A673 (cell line): ENCODE data around the gene UBE2D3. TPM values are rescaled to one million over a fixed set of nuclear protein-coding genes. Genes with fewer than 3 reads are reported as not detected.

Experiments used
- BruUV-seq: library from RNA; stranded (reverse); fragments of 400-500 nt; replicated peaks from 2 replicates; lab custom pipeline; 2021; lab: Mats Ljungman, UMichigan
- CTCF ChIA-PET: fragments of 300-600 bp; sonication (Branson Sonifier 250); formaldehyde crosslinking; loops from one replicate; lab custom pipeline; 2022; ENCODE audit warnings: antibody characterized with exemption; lab: Charles Lee
- POLR2A ChIA-PET: fragments of 300-600 bp; sonication (Branson Sonifier 250); formaldehyde crosslinking; loops from one replicate; lab custom pipeline; 2022; ENCODE audit warnings: antibody characterized with exemption; ENCODE audit not compliant: low non-redundant PET; lab: Charles Lee
- DNase-seq: peaks from one replicate; pipeline ENCODE4 v3.0.0-alpha.2; 2015; ENCODE audit warnings: low spot score
- H3K27ac ChIP-seq: fragments of 200-600 bp; sonication (generic); 2 replicates; pipeline ENCODE4 v1.5.1; 2016; ENCODE audit warnings: mixed run types, low read depth, mild to moderate bottlenecking, mixed read lengths, antibody characterized with exemption, low read length; ENCODE audit not compliant: poor library complexity, severe bottlenecking
- H3K27me3 ChIP-seq: fragments of 200-600 bp; sonication (generic); replicated peaks from 2 replicates; pipeline ENCODE4 v1.6.1; 2017; ENCODE audit warnings: mixed run types, low read depth, mild to moderate bottlenecking, mixed read lengths, antibody characterized with exemption, low read length; ENCODE audit not compliant: insufficient read depth, poor library complexity
- H3K36me3 ChIP-seq: fragments of 200-600 bp; sonication (generic); 2 replicates; pipeline ENCODE4 v1.6.1; 2016; ENCODE audit warnings: mixed run types, mild to moderate bottlenecking, mixed read lengths, antibody characterized with exemption, low read length; ENCODE audit not compliant: insufficient read depth, poor library complexity, severe bottlenecking
- H3K4me1 ChIP-seq: fragments of 200-600 bp; sonication (generic); 2 replicates; pipeline ENCODE4 v1.6.1; 2017; ENCODE audit warnings: mixed run types, mild to moderate bottlenecking, mixed read lengths, antibody characterized with exemption, low read length; ENCODE audit not compliant: insufficient read depth, poor library complexity, severe bottlenecking
- H3K4me3 ChIP-seq: fragments of 200-600 bp; sonication (generic); 2 replicates; pipeline ENCODE4 v1.5.1; 2016; ENCODE audit warnings: low read depth, mixed run types, mild to moderate bottlenecking, mixed read lengths, low read length; ENCODE audit not compliant: poor library complexity, severe bottlenecking
- H3K9me3 ChIP-seq: fragments of 200-600 bp; sonication (generic); 2 replicates; pipeline ENCODE4 v1.6.1; 2016; ENCODE audit warnings: mixed run types, low read depth, mild to moderate bottlenecking, mixed read lengths, antibody characterized with exemption, low read length; ENCODE audit not compliant: poor library complexity, severe bottlenecking
- EZH2 ChIP-seq: fragments of 200-600 bp; sonication (generic); IDR thresholded peaks from 2 replicates; pipeline ENCODE4 v1.6.1; 2017; ENCODE audit warnings: borderline replicate concordance, low read depth, mild to moderate bottlenecking, mixed read lengths, antibody characterized with exemption, low read length; ENCODE audit not compliant: poor library complexity, severe bottlenecking
- intact Hi-C: fragments of 100-400 bp; cut with micrococcal nuclease; formaldehyde crosslinking; loops from one replicate; pipeline ENCODE4 v1.10.0; 2022; ENCODE audit not compliant: unreplicated experiment
- total RNA-seq: library from RNA; stranded (reverse); gene quantifications from 2 replicates; pipeline ENCODE4 v1.2.3, GENCODE V29; 2021
- TF ChIP-seq, protein P1 (sequence below): fragments of 300-800, 200-600 bp; sonication (generic); conservative IDR thresholded peaks from 2 replicates; pipeline ENCODE4 v1.5.1; 2017; ENCODE audit warnings: low read depth, mild to moderate bottlenecking, antibody characterized with exemption, low read length, moderate library complexity, mixed read lengths

Gene UBE2D3
- total RNA-seq, 1 experiment from 2014 or later: 378 TPM

DNA sequence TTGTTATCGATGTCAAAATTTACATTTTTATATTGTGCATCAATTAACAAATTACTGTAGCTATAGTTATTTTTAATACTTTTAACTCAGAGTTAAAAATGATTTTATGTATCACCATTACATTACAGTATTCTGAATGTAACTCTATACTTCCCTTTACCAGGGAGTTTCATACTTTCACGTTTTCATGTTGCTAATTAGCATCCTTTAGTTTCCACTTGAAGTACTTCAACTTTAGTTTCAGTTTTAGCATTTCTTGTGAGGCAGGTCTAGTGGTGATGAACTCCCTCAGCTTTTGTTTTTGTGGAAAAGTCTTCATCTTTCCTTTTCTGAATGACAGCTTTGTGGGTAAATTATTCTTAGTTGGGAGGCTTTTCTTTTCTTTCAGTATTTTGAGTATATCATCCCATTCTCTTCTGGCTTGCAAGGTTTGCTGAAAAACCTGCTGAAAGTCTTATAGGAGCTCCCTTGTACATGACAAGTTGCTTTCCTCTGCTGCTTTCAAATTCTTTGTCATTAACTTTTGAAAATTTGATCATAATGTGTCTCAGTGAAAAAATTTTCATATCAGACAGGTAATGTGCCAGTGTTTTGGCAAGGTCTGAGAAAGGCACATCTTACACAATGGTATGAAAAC is 31.6 kb upstream of the UBE2D3 start:
- no TSS peak for BruUV-seq
- ChIA-PET CTCF (no interaction called here), POLR2A (no interaction called here)
- Histone ChIP-seq H3K4me1 (no peaks in the 10 kb centered on the region), H3K36me3 (no peaks in the 10 kb centered on the region), H3K27ac (no peak overlapping the region), H3K4me3 (no peak overlapping the region), H3K27me3 (no peaks in the 10 kb centered on the region), H3K9me3 (no peaks in the 10 kb centered on the region)
- DNase-seq: no peak
- no peak for TF ChIP-seq EZH2
- TF ChIP-seq, protein P1, sequence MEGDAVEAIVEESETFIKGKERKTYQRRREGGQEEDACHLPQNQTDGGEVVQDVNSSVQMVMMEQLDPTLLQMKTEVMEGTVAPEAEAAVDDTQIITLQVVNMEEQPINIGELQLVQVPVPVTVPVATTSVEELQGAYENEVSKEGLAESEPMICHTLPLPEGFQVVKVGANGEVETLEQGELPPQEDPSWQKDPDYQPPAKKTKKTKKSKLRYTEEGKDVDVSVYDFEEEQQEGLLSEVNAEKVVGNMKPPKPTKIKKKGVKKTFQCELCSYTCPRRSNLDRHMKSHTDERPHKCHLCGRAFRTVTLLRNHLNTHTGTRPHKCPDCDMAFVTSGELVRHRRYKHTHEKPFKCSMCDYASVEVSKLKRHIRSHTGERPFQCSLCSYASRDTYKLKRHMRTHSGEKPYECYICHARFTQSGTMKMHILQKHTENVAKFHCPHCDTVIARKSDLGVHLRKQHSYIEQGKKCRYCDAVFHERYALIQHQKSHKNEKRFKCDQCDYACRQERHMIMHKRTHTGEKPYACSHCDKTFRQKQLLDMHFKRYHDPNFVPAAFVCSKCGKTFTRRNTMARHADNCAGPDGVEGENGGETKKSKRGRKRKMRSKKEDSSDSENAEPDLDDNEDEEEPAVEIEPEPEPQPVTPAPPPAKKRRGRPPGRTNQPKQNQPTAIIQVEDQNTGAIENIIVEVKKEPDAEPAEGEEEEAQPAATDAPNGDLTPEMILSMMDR: no peak
- intact Hi-C loops: no loop called here

DNA sequence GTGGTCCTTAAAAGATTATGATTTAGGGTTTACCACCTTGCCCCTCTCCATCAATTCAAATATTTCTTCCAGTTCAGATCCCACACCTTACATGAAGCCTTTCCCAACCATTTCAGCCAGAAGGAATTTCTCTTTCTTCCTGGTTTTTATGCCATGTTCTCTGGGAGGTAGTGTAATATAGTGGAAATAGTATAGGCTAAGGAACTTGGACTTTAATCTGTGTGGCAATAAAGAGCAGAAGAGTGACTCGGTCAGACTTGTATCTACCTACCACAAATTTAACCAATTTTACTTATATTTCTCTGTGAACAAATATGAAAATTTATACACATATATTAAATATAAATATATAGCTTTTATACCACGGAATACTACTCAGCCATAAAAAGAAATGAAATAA is 23.0 kb upstream of the UBE2D3 start:
- no TSS peak for BruUV-seq
- POLR2A ChIA-PET: no interaction called here
- CTCF ChIA-PET: no interaction called here
- DNase-seq: no peak
- Histone ChIP-seq H3K4me3 (no peak overlapping the region), H3K9me3 (no peaks in the 10 kb centered on the region), H3K27ac (no peak overlapping the region), H3K36me3 (no peaks in the 10 kb centered on the region), H3K27me3 (no peaks in the 10 kb centered on the region), H3K4me1 (no peaks in the 10 kb centered on the region)
- intact Hi-C loops: no loop called here
- no peak for TF ChIP-seq EZH2
- TF ChIP-seq, protein P1: no peak

DNA sequence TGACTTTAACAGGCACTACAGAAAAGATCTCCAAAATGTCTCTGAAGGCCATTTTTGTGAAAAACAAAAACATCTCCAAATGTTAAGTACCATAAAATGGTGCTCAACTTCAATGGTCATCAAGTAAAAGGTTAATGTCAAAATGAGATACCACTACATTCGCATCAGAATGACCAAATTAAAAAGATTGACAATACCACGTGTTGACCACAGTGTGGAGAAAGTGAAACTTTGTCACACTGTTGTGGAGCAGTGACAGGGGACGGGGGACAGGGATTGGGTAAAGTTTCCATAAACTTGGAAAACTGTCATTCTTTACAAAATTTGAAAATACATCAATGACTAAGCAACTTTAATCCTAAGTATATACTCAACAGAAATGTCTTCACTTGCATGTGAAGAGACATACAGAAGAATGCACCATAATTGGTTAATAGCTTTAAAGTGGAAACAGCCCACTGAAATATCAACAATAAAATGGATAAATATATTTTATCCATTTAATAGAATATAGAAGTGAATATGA is 22.3 kb upstream of the UBE2D3 start:
- POLR2A ChIA-PET: no interaction called here
- Histone ChIP-seq H3K27ac (no peak overlapping the region), H3K27me3 (no peaks in the 10 kb centered on the region), H3K4me3 (no peak overlapping the region), H3K9me3 (no peaks in the 10 kb centered on the region), H3K36me3 (no peaks in the 10 kb centered on the region), H3K4me1 (no peaks in the 10 kb centered on the region)
- TF ChIP-seq EZH2: no peak
- TF ChIP-seq, protein P1: no peak
- intact Hi-C loops: no loop called here
- DNase-seq: no peak
- CTCF ChIA-PET: no interaction called here
- BruUV-seq: no TSS peak
